Calu3 (cell line): ENCODE measurements around the gene PRR9. TPM values are rescaled to one million over a fixed set of nuclear protein-coding genes. Genes with fewer than 3 reads are reported as not detected.

Experiments used
- BruUV-seq: library from RNA; stranded (reverse); fragments of 400-500 nt; replicated peaks from 2 replicates; lab custom pipeline; 2021; lab: Mats Ljungman, UMichigan
- CTCF ChIA-PET: fragments of 300-600 bp; sonication (Branson Sonifier 250); formaldehyde crosslinking; loops from one replicate; lab custom pipeline; 2022; ENCODE audit warnings: antibody characterized with exemption; lab: Charles Lee
- DNase-seq: peaks from one replicate; pipeline ENCODE4 v3.0.0; 2022
- H3K27ac Mint-ChIP-seq: one replicate; pipeline ENCODE4 v1.8.0; 2022; ENCODE audit warnings: mixed read lengths; ENCODE audit not compliant: unreplicated experiment
- H3K27me3 Mint-ChIP-seq: one replicate; pipeline ENCODE4 v1.8.0; 2022; ENCODE audit warnings: mixed read lengths; ENCODE audit not compliant: unreplicated experiment
- H3K36me3 Mint-ChIP-seq: one replicate; pipeline ENCODE4 v1.8.0; 2022; ENCODE audit warnings: mild to moderate bottlenecking, moderate library complexity, mixed read lengths; ENCODE audit not compliant: insufficient read depth, unreplicated experiment
- H3K4me1 Mint-ChIP-seq: one replicate; pipeline ENCODE4 v1.8.0; 2022; ENCODE audit warnings: mild to moderate bottlenecking, low read depth, mixed read lengths; ENCODE audit not compliant: unreplicated experiment
- H3K4me3 Mint-ChIP-seq: one replicate; pipeline ENCODE4 v1.8.0; 2022; ENCODE audit warnings: mild to moderate bottlenecking, low read depth, moderate library complexity, mixed read lengths; ENCODE audit not compliant: unreplicated experiment
- H3K9me3 Mint-ChIP-seq: one replicate; pipeline ENCODE4 v1.8.0; 2022; ENCODE audit warnings: low read depth, mixed read lengths; ENCODE audit not compliant: unreplicated experiment
- CTCF ChIP-seq: fragments of 200-600 bp; IDR thresholded peaks from one replicate; pipeline ENCODE4 v1.8.0; 2022; ENCODE audit warnings: antibody characterized with exemption; ENCODE audit not compliant: unreplicated experiment
- intact Hi-C: fragments of 100-400 bp; cut with micrococcal nuclease; formaldehyde crosslinking; loops from one replicate; pipeline ENCODE4 v1.10.0; 2022; ENCODE audit not compliant: unreplicated experiment
- total RNA-seq: library from RNA; stranded (reverse); gene quantifications from 2 replicates; pipeline ENCODE4 v1.2.3, GENCODE V29; 2022

PRR9 gene
- total RNA-seq, 1 experiment from 2014 or later: not detected

DNA sequence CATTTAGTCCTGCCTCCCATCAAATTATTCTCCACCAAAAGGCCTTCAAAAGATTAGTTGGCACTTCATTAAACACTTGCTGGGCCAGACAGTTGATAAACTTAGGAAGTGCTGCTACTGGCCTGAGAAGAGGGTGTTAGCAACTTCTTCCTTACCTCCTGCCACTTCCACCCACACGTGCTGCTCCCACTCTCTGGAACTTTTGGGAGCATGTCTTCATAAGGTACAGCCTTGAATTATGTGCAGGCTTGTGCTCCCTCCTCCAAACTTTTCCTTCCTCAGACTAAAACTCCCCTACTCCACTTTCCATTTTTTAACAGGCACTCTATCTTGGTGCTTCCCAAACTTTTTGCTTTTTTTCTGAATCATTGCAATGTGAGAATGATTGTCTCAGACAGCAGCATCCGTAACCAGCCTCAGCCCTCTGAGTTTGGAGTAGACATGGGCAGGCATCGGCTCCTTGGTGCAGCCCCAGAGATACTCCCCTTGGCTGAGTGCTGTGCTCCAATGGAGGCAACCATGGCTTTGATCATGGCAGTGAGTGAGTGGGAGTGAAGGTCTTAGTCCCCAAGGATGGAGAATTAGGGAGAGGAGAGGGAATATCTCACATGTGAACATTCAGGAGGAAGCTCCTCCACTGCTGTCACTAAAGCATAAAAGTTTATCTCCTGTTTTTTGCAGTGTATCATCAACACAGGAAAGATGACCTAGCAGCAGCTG is 22.9 kb upstream of the PRR9 start:
- CTCF ChIA-PET: interaction anchor here (2.8 kb wide), 1 partner anchor 323 kb away, joined by 76 read pairs; no protein-coding TSS in a partner anchor
- Mint-ChIP-seq H3K27me3 (peaks cover 69% of the 10 kb centered on the region), H3K4me1 (peaks cover 9% of the 10 kb centered on the region), H3K4me3 (no peak overlapping the region), H3K27ac (no peak overlapping the region), H3K9me3 (no peaks in the 10 kb centered on the region), H3K36me3 (no peaks in the 10 kb centered on the region)
- no TSS peak for BruUV-seq
- no peak for DNase-seq
- no peak for TF ChIP-seq CTCF
- intact Hi-C loops: loop anchor here (5.0 to 10.0 kb wide), 2 partner anchors 97 to 540 kb away; no protein-coding TSS in a partner anchor

DNA sequence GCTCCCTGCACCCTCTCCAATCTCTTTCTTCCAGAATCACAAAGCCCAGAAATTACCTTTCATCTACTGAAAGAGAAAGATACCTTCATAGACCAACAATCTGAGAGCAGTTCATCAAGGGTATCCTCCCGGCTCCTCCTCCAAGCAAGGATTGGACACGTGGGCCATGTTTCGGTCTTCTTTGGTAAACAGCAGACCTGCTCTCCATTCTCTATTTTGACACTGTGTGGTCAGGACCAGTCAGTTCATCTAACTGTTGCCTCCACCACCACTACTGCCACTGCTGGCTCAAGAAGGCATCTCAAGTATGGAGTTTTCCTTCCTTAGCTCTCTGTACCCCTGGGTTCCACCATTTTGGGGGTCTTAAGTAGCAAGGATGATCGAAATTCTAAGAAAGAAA is 22.2 kb upstream of the PRR9 start:
- Mint-ChIP-seq H3K9me3 (no peaks in the 10 kb centered on the region), H3K27ac (no peak overlapping the region), H3K4me3 (no peak overlapping the region), H3K27me3 (peaks cover 76% of the 10 kb centered on the region), H3K36me3 (no peaks in the 10 kb centered on the region), H3K4me1 (peaks cover 8% of the 10 kb centered on the region)
- BruUV-seq: no TSS peak
- no peak for DNase-seq
- TF ChIP-seq CTCF: no peak
- CTCF ChIA-PET: interaction anchor here (2.2 kb wide), 1 partner anchor 325 kb away, joined by 12 read pairs; no protein-coding TSS in a partner anchor
- intact Hi-C loops: loop anchor here (10.0 kb wide), 1 partner anchor 540 kb away; no protein-coding TSS in a partner anchor

GRCh38 chr1:153202006-153202405 is 15.4 kb upstream of the PRR9 start:
- no peak for DNase-seq
- Mint-ChIP-seq H3K4me3 (no peak overlapping the region), H3K27ac (no peak overlapping the region), H3K4me1 (no peaks in the 10 kb centered on the region), H3K36me3 (no peaks in the 10 kb centered on the region), H3K27me3 (peaks cover 98% of the 10 kb centered on the region), H3K9me3 (no peaks in the 10 kb centered on the region)
- no TSS peak for BruUV-seq
- intact Hi-C loops: no loop called here
- CTCF ChIA-PET: no interaction called here
- no peak for TF ChIP-seq CTCF

DNA sequence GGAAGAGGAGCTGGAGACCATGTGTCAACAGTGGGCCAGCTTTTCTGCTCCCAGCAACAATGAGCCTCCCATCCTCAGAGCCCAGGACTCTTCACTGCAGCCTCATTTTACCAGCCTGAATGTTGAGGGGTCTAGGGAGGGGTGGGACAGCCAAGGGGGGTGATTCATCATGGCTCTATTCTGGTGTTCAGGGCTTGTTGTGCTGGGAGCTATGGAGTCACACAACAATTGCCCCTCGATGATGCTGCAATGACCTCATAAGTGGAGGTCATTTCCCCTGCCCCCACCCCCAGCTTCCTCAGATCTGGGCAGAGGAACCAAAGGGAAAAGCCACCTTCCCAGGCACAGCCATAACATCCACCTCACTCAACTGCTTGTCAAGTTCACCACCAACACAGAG is 14.3 kb upstream of the PRR9 start, which contains the start of gene LELP1:
Gene LELP1, plus strand, starts transcription at position 301 of the 400 bp plus-strand sequence. CDS start 1,278 bp downstream, outside the sequence.
- intact Hi-C loops: no loop called here
- Mint-ChIP-seq H3K4me3 (no peak within 1 kb of the TSS), H3K27me3 (peaks cover 95% of the 10 kb centered on the region), H3K27ac (no peak within 1 kb of the TSS), H3K36me3 (no peaks in the 10 kb centered on the region), H3K9me3 (no peaks in the 10 kb centered on the region), H3K4me1 (no peaks in the 10 kb centered on the region)
- no peak for TF ChIP-seq CTCF
- CTCF ChIA-PET: no interaction called here
- no TSS peak for BruUV-seq
- DNase-seq: no peak
